Measurements from ENCODE around the gene TSR3.

The TSR3 gene

GRCh38 chr16:1319041-1319440 lies 32.6 kb downstream of the TSR3 start:
- no peak overlapping the region for H3K9ac ChIP-seq (ENCODE audit: low read length)
- H3K9me3 ChIP-seq (ENCODE audit: control insufficient read depth, insufficient read depth, low read depth, low read length): no peaks in the 10 kb centered on the region
- H3K4me3 ChIP-seq (ENCODE audit: low read depth, low read length): no peak overlapping the region
- peaks cover 95% of the 10 kb centered on the region for H3K36me3 ChIP-seq (ENCODE audit: control insufficient read depth, insufficient read depth, low read length)
- H3K27me3 ChIP-seq (ENCODE audit: control insufficient read depth, insufficient read depth, low read length): no peaks in the 10 kb centered on the region
- H3K27ac ChIP-seq (ENCODE audit: low read depth, low read length): no peak overlapping the region
- no peaks in the 10 kb centered on the region for H3K4me1 ChIP-seq (ENCODE audit: control insufficient read depth, insufficient read depth, low read length)

- H3K27ac ChIP-seq (ENCODE audit: low read depth, low read length): no peak overlapping the region
- no peaks in the 10 kb centered on the region for H3K4me1 ChIP-seq (ENCODE audit: control insufficient read depth, insufficient read depth, low read length)
- peaks cover 94% of the 10 kb centered on the region for H3K36me3 ChIP-seq (ENCODE audit: control insufficient read depth, insufficient read depth, low read length)
- no peak overlapping the region for H3K9ac ChIP-seq (ENCODE audit: low read length)
- H3K27me3 ChIP-seq (ENCODE audit: control insufficient read depth, insufficient read depth, low read length): no peaks in the 10 kb centered on the region
- H3K9me3 ChIP-seq (ENCODE audit: control insufficient read depth, insufficient read depth, low read depth, low read length): no peaks in the 10 kb centered on the region
- H3K4me3 ChIP-seq (ENCODE audit: low read depth, low read length): no peak overlapping the region
Observed at GRCh38 chr16:1318268-1318545, 33.5 kb downstream of the TSR3 start.

- H3K4me3 ChIP-seq (ENCODE audit: low read depth, low read length): no peak overlapping the region
- no peaks in the 10 kb centered on the region for H3K27me3 ChIP-seq (ENCODE audit: control insufficient read depth, insufficient read depth, low read length)
- H3K4me1 ChIP-seq (ENCODE audit: control insufficient read depth, insufficient read depth, low read length): no peaks in the 10 kb centered on the region
- no peak overlapping the region for H3K9ac ChIP-seq (ENCODE audit: low read length)
- no peak overlapping the region for H3K27ac ChIP-seq (ENCODE audit: low read depth, low read length)
- H3K36me3 ChIP-seq (ENCODE audit: control insufficient read depth, insufficient read depth, low read length): peaks cover 95% of the 10 kb centered on the region
- H3K9me3 ChIP-seq (ENCODE audit: control insufficient read depth, insufficient read depth, low read depth, low read length): no peaks in the 10 kb centered on the region
Observed at GRCh38 chr16:1317479-1318267, 34.0 kb downstream of the TSR3 start.

GRCh38 chr16:1316033-1316405 lies 35.7 kb downstream of the TSR3 start:
- Histone ChIP-seq H3K9ac (ENCODE audit: low read length) (no peak overlapping the region), H3K4me3 (ENCODE audit: low read depth, low read length) (no peak overlapping the region), H3K27me3 (ENCODE audit: control insufficient read depth, insufficient read depth, low read length) (no peaks in the 10 kb centered on the region), H3K9me3 (ENCODE audit: control insufficient read depth, insufficient read depth, low read depth, low read length) (no peaks in the 10 kb centered on the region), H3K4me1 (ENCODE audit: control insufficient read depth, insufficient read depth, low read length) (peaks cover 8% of the 10 kb centered on the region), H3K27ac (ENCODE audit: low read depth, low read length) (no peak overlapping the region), H3K36me3 (ENCODE audit: control insufficient read depth, insufficient read depth, low read length) (peaks cover 88% of the 10 kb centered on the region)

- H3K4me1 ChIP-seq (ENCODE audit: control insufficient read depth, insufficient read depth, low read length): peaks cover 12% of the 10 kb centered on the region
- no peak overlapping the region for H3K9ac ChIP-seq (ENCODE audit: low read length)
- no peak overlapping the region for H3K27ac ChIP-seq (ENCODE audit: low read depth, low read length)
- no peaks in the 10 kb centered on the region for H3K9me3 ChIP-seq (ENCODE audit: control insufficient read depth, insufficient read depth, low read depth, low read length)
- H3K36me3 ChIP-seq (ENCODE audit: control insufficient read depth, insufficient read depth, low read length): peaks cover 82% of the 10 kb centered on the region
- no peak overlapping the region for H3K4me3 ChIP-seq (ENCODE audit: low read depth, low read length)
- no peaks in the 10 kb centered on the region for H3K27me3 ChIP-seq (ENCODE audit: control insufficient read depth, insufficient read depth, low read length)
Observed at GRCh38 chr16:1315081-1316032, 36.3 kb downstream of the TSR3 start.

GRCh38 chr16:1314399-1315068 lies 37.1 kb downstream of the TSR3 start:
- Histone ChIP-seq H3K27me3 (ENCODE audit: control insufficient read depth, insufficient read depth, low read length) (no peaks in the 10 kb centered on the region), H3K4me3 (ENCODE audit: low read depth, low read length) (no peak overlapping the region), H3K4me1 (ENCODE audit: control insufficient read depth, insufficient read depth, low read length) (peaks cover 12% of the 10 kb centered on the region), H3K36me3 (ENCODE audit: control insufficient read depth, insufficient read depth, low read length) (peaks cover 74% of the 10 kb centered on the region), H3K9me3 (ENCODE audit: control insufficient read depth, insufficient read depth, low read depth, low read length) (no peaks in the 10 kb centered on the region), H3K27ac (ENCODE audit: low read depth, low read length) (no peak overlapping the region), H3K9ac (ENCODE audit: low read length) (no peak overlapping the region)

GRCh38 chr16:1313721-1314369 lies 37.8 kb downstream of the TSR3 start:
- no peaks in the 10 kb centered on the region for H3K9me3 ChIP-seq (ENCODE audit: control insufficient read depth, insufficient read depth, low read depth, low read length)
- no peak overlapping the region for H3K27ac ChIP-seq (ENCODE audit: low read depth, low read length)
- peaks cover 12% of the 10 kb centered on the region for H3K4me1 ChIP-seq (ENCODE audit: control insufficient read depth, insufficient read depth, low read length)
- H3K36me3 ChIP-seq (ENCODE audit: control insufficient read depth, insufficient read depth, low read length): peaks cover 67% of the 10 kb centered on the region
- no peaks in the 10 kb centered on the region for H3K27me3 ChIP-seq (ENCODE audit: control insufficient read depth, insufficient read depth, low read length)
- no peak overlapping the region for H3K9ac ChIP-seq (ENCODE audit: low read length)
- H3K4me3 ChIP-seq (ENCODE audit: low read depth, low read length): no peak overlapping the region

GRCh38 chr16:1312903-1313302 lies 38.8 kb downstream of the TSR3 start:
- Histone ChIP-seq H3K27ac (ENCODE audit: low read depth, low read length) (no peak overlapping the region), H3K9me3 (ENCODE audit: control insufficient read depth, insufficient read depth, low read depth, low read length) (no peaks in the 10 kb centered on the region), H3K9ac (ENCODE audit: low read length) (no peak overlapping the region), H3K27me3 (ENCODE audit: control insufficient read depth, insufficient read depth, low read length) (no peaks in the 10 kb centered on the region), H3K4me3 (ENCODE audit: low read depth, low read length) (no peak overlapping the region), H3K4me1 (ENCODE audit: control insufficient read depth, insufficient read depth, low read length) (peaks cover 12% of the 10 kb centered on the region), H3K36me3 (ENCODE audit: control insufficient read depth, insufficient read depth, low read length) (peaks cover 57% of the 10 kb centered on the region)

- H3K9ac ChIP-seq (ENCODE audit: low read length): no peak overlapping the region
- no peaks in the 10 kb centered on the region for H3K27me3 ChIP-seq (ENCODE audit: control insufficient read depth, insufficient read depth, low read length)
- no peak overlapping the region for H3K4me3 ChIP-seq (ENCODE audit: low read depth, low read length)
- H3K27ac ChIP-seq (ENCODE audit: low read depth, low read length): no peak overlapping the region
- H3K9me3 ChIP-seq (ENCODE audit: control insufficient read depth, insufficient read depth, low read depth, low read length): no peaks in the 10 kb centered on the region
- H3K36me3 ChIP-seq (ENCODE audit: control insufficient read depth, insufficient read depth, low read length): peaks cover 53% of the 10 kb centered on the region
- H3K4me1 ChIP-seq (ENCODE audit: control insufficient read depth, insufficient read depth, low read length): peaks cover 12% of the 10 kb centered on the region
Observed at GRCh38 chr16:1312467-1312816, 39.2 kb downstream of the TSR3 start.

- Histone ChIP-seq H3K27ac (ENCODE audit: low read depth, low read length) (peak overlapping the region; percentile 41; the same call in 1 of the 2 replicates), H3K27me3 (ENCODE audit: control insufficient read depth, insufficient read depth, low read length) (no peaks in the 10 kb centered on the region), H3K36me3 (ENCODE audit: control insufficient read depth, insufficient read depth, low read length) (peaks cover 47% of the 10 kb centered on the region), H3K9ac (ENCODE audit: low read length) (peak overlapping the region; percentile 51), H3K4me3 (ENCODE audit: low read depth, low read length) (peak overlapping the region; percentile 98), H3K9me3 (ENCODE audit: control insufficient read depth, insufficient read depth, low read depth, low read length) (no peaks in the 10 kb centered on the region), H3K4me1 (ENCODE audit: control insufficient read depth, insufficient read depth, low read length) (peaks cover 12% of the 10 kb centered on the region)
Observed at GRCh38 chr16:1311738-1312466, 39.8 kb downstream of the TSR3 start.
